Endodermal cell (in vitro differentiated cells): ENCODE data around the gene TCEA3. TPM values are rescaled to one million over a fixed set of nuclear protein-coding genes. Genes with fewer than 3 reads are reported as not detected.

Experiments
- DNase-seq: peaks from one replicate; pipeline ENCODE4 v3.0.0-alpha.2; 2017
- H3K27ac ChIP-seq: 2 replicates; pipeline ENCODE4 v1.5.1; 2013; ENCODE audit warnings: mild to moderate bottlenecking, low read depth, low read length, moderate library complexity
- H3K27me3 ChIP-seq: 2 replicates; pipeline ENCODE4 v1.6.1; 2013; ENCODE audit warnings: mild to moderate bottlenecking, low read length, moderate library complexity; ENCODE audit not compliant: insufficient read depth, control insufficient read depth, poor library complexity, severe bottlenecking
- H3K36me3 ChIP-seq: 2 replicates; pipeline ENCODE4 v1.7.0; 2013; ENCODE audit warnings: mild to moderate bottlenecking, low read length, moderate library complexity; ENCODE audit not compliant: control insufficient read depth, insufficient read depth
- H3K4me1 ChIP-seq: one replicate; pipeline ENCODE4 v1.7.0; 2013; ENCODE audit warnings: low read length; ENCODE audit not compliant: control insufficient read depth, insufficient read depth
- H3K4me3 ChIP-seq: 2 replicates; pipeline ENCODE4 v1.5.1; 2013; ENCODE audit warnings: mild to moderate bottlenecking, low read length, moderate library complexity
- H3K9ac ChIP-seq: 2 replicates; pipeline ENCODE4 v1.6.1; 2013; ENCODE audit warnings: mild to moderate bottlenecking, low read length, moderate library complexity; ENCODE audit not compliant: poor library complexity, severe bottlenecking; ENCODE audit errors: extremely low read depth
- H3K9me3 ChIP-seq: 2 replicates; pipeline ENCODE4 v1.6.1; 2013; ENCODE audit warnings: mild to moderate bottlenecking, low read length, moderate library complexity; ENCODE audit not compliant: control insufficient read depth
- H3K27ac Mint-ChIP-seq: 2 replicates; pipeline ENCODE4 v1.8.0; 2020; ENCODE audit warnings: mixed read lengths
- H3K27me3 Mint-ChIP-seq: 2 replicates; pipeline ENCODE4 v1.8.0; 2021; ENCODE audit warnings: mild to moderate bottlenecking, mixed read lengths; ENCODE audit not compliant: insufficient read depth
- H3K36me3 Mint-ChIP-seq: 2 replicates; pipeline ENCODE4 v1.8.0; 2020; ENCODE audit warnings: low read depth, mixed read lengths
- H3K4me1 Mint-ChIP-seq: 2 replicates; pipeline ENCODE4 v1.8.0; 2020; ENCODE audit warnings: mixed read lengths
- H3K4me3 Mint-ChIP-seq: 2 replicates; pipeline ENCODE4 v1.8.0; 2020; ENCODE audit warnings: mild to moderate bottlenecking, moderate library complexity, mixed read lengths
- H3K9me3 Mint-ChIP-seq: 2 replicates; pipeline ENCODE4 v1.8.0; 2020; ENCODE audit warnings: mild to moderate bottlenecking, mixed read lengths
- WGBS, 2 experiments: methylation state at CpG; one replicate each; pipeline versions ENCODE4 v1.1.5 to v1.1.7; 2013; ENCODE audit warnings: missing lambda C conversion rate in 2 of 2, mixed read lengths in 1 of 2; ENCODE audit not compliant: insufficient coverage in 1 of 2, insufficient read length in 1 of 2; 5-methylcytosine and 5-hydroxymethylcytosine counted together
- total RNA-seq, 2 donors: library from RNA; stranded (reverse); fragmentation: NEBNext Ultra II Directional in 1 of 2; extraction: Animal tissue kit (Norgen Biotek cat#: 25700) in 1 of 2; gene quantifications; 2 replicates in 1 of 2; 3 replicates in 1 of 2; pipeline ENCODE4 v1.2.1, GENCODE V29; 2021
- TF ChIP-seq, protein P1 (sequence below): fragments of 200-600 bp; sonication (generic); conservative IDR thresholded peaks from 2 replicates; pipeline ENCODE4 v1.5.0; 2021; ENCODE audit warnings: antibody characterized with exemption, mild to moderate bottlenecking

TCEA3 gene
- total RNA-seq, 2 donors from 2014 or later = 4.0 to 4.7 TPM

GRCh38 chr1:23403038-23403336, 21.6 kb downstream of the TCEA3 start:
- no peaks in the 10 kb centered on the region for H3K36me3 Mint-ChIP-seq
- H3K4me3 ChIP-seq = no peak overlapping the region
- H3K9me3 ChIP-seq = peaks cover 7% of the 10 kb centered on the region

GRCh38 chr1:23402286-23403037, 22.1 kb downstream of the TCEA3 start:
- WGBS, 2 experiments = 91 to 92% methylated on average over 6 to 11 of the region's 11 CpGs

More at GRCh38 chr1:23403038-23403336, 21.6 kb downstream of the TCEA3 start:
- TF ChIP-seq, protein P1, sequence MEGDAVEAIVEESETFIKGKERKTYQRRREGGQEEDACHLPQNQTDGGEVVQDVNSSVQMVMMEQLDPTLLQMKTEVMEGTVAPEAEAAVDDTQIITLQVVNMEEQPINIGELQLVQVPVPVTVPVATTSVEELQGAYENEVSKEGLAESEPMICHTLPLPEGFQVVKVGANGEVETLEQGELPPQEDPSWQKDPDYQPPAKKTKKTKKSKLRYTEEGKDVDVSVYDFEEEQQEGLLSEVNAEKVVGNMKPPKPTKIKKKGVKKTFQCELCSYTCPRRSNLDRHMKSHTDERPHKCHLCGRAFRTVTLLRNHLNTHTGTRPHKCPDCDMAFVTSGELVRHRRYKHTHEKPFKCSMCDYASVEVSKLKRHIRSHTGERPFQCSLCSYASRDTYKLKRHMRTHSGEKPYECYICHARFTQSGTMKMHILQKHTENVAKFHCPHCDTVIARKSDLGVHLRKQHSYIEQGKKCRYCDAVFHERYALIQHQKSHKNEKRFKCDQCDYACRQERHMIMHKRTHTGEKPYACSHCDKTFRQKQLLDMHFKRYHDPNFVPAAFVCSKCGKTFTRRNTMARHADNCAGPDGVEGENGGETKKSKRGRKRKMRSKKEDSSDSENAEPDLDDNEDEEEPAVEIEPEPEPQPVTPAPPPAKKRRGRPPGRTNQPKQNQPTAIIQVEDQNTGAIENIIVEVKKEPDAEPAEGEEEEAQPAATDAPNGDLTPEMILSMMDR = no peak
- Histone ChIP-seq H3K4me1 (no peaks in the 10 kb centered on the region), H3K27me3 (peaks cover 19% of the 10 kb centered on the region), H3K9ac (no peak overlapping the region), H3K36me3 (no peaks in the 10 kb centered on the region), H3K27ac (no peak overlapping the region)
- peaks cover 6% of the 10 kb centered on the region for H3K4me1 Mint-ChIP-seq
- no peak for DNase-seq
- H3K9me3 Mint-ChIP-seq = no peaks in the 10 kb centered on the region
- H3K4me3 Mint-ChIP-seq = no peak overlapping the region
- 67 to 69% methylated on average over 3 to 6 of the region's 6 CpGs for whole genome bisulfite sequencing, 2 experiments
- H3K27me3 Mint-ChIP-seq = peaks cover 58% of the 10 kb centered on the region
- H3K27ac Mint-ChIP-seq = no peak overlapping the region

GRCh38 chr1:23401313-23401712, 23.2 kb downstream of the TCEA3 start:
- H3K4me3 ChIP-seq = no peak overlapping the region
- no peak overlapping the region for H3K9ac ChIP-seq
- no peak for DNase-seq
- H3K4me1 ChIP-seq = no peaks in the 10 kb centered on the region
- Mint-ChIP-seq H3K9me3 (no peaks in the 10 kb centered on the region), H3K27me3 (peaks cover 74% of the 10 kb centered on the region), H3K27ac (no peak overlapping the region), H3K4me1 (peaks cover 6% of the 10 kb centered on the region), H3K36me3 (no peaks in the 10 kb centered on the region), H3K4me3 (no peak overlapping the region)
- H3K27me3 ChIP-seq = peaks cover 33% of the 10 kb centered on the region
- H3K36me3 ChIP-seq = no peaks in the 10 kb centered on the region
- TF ChIP-seq, protein P1 = no peak
- peaks cover 7% of the 10 kb centered on the region for H3K9me3 ChIP-seq
- WGBS, 2 experiments = 73 to 78% methylated on average over 4 to 6 of the region's 6 CpGs
- H3K27ac ChIP-seq = no peak overlapping the region

More at GRCh38 chr1:23402286-23403037, 22.1 kb downstream of the TCEA3 start:
- peaks cover 6% of the 10 kb centered on the region for H3K4me1 Mint-ChIP-seq
- no peak overlapping the region for H3K9ac ChIP-seq
- peaks cover 24% of the 10 kb centered on the region for H3K27me3 ChIP-seq
- H3K27me3 Mint-ChIP-seq = peaks cover 63% of the 10 kb centered on the region
- H3K4me1 ChIP-seq = no peaks in the 10 kb centered on the region
- DNase-seq = no peak
- TF ChIP-seq, protein P1 = no peak
- no peak overlapping the region for H3K27ac Mint-ChIP-seq
- no peak overlapping the region for H3K27ac ChIP-seq
- peaks cover 7% of the 10 kb centered on the region for H3K9me3 ChIP-seq
- no peaks in the 10 kb centered on the region for H3K9me3 Mint-ChIP-seq
- H3K36me3 ChIP-seq = no peaks in the 10 kb centered on the region
- no peaks in the 10 kb centered on the region for H3K36me3 Mint-ChIP-seq
- H3K4me3 ChIP-seq = no peak overlapping the region
- no peak overlapping the region for H3K4me3 Mint-ChIP-seq
